ENCODE data around the gene IP6K1. TPM values are rescaled to one million over a fixed set of nuclear protein-coding genes. Genes with fewer than 3 reads are reported as not detected.

Gene IP6K1
- total RNA-seq, 1 donor from 2014 or later = 46.4 TPM

- Mint-ChIP-seq H3K27me3 (ENCODE audit: low read depth) (no peaks in the 10 kb centered on the region), H3K27ac (no peak overlapping the region), H3K4me3 (no peak overlapping the region), H3K36me3 (peaks cover 16% of the 10 kb centered on the region), H3K4me1 (peaks cover 7% of the 10 kb centered on the region), H3K9me3 (no peaks in the 10 kb centered on the region)
- no peak for DNase-seq (ENCODE audit: low spot score in 2 of 2, unreplicated experiment in 2 of 2)
- no peak for TF ChIP-seq CTCF (IDR thresholded peaks at IDR 0.05; ENCODE audit: unreplicated experiment)
Observed at GRCh38 chr3:49727924-49728361, 58.4 kb downstream of the IP6K1 start.

GRCh38 chr3:49727154-49727923, 59.0 kb downstream of the IP6K1 start:
- Mint-ChIP-seq H3K36me3 (peaks cover 10% of the 10 kb centered on the region), H3K27ac (no peak overlapping the region), H3K27me3 (ENCODE audit: low read depth) (no peaks in the 10 kb centered on the region), H3K9me3 (no peaks in the 10 kb centered on the region), H3K4me1 (peaks cover 13% of the 10 kb centered on the region), H3K4me3 (no peak overlapping the region)
- TF ChIP-seq CTCF (IDR thresholded peaks at IDR 0.05; ENCODE audit: unreplicated experiment) = no peak
- no peak for DNase-seq (ENCODE audit: low spot score in 2 of 2, unreplicated experiment in 2 of 2)

- peaks cover 13% of the 10 kb centered on the region for H3K4me1 Mint-ChIP-seq
- H3K9me3 Mint-ChIP-seq = no peaks in the 10 kb centered on the region
- no peaks in the 10 kb centered on the region for H3K27me3 Mint-ChIP-seq (ENCODE audit: low read depth)
- H3K27ac Mint-ChIP-seq = no peak overlapping the region
- DNase-seq (ENCODE audit: low spot score in 2 of 2, unreplicated experiment in 2 of 2) = no peak
- no peak overlapping the region for H3K4me3 Mint-ChIP-seq
- peaks cover 6% of the 10 kb centered on the region for H3K36me3 Mint-ChIP-seq
- TF ChIP-seq CTCF (IDR thresholded peaks at IDR 0.05; ENCODE audit: unreplicated experiment) = no peak
Observed at GRCh38 chr3:49725906-49726681, 60.2 kb downstream of the IP6K1 start.

GRCh38 chr3:49724586-49724985, 61.8 kb downstream of the IP6K1 start:
- Mint-ChIP-seq H3K27ac (peak overlapping the region; percentile 100), H3K4me1 (peaks cover 17% of the 10 kb centered on the region), H3K27me3 (ENCODE audit: low read depth) (no peaks in the 10 kb centered on the region), H3K4me3 (peak overlapping the region; percentile 95), H3K36me3 (peaks cover 2% of the 10 kb centered on the region), H3K9me3 (no peaks in the 10 kb centered on the region)
- no peak for DNase-seq (ENCODE audit: low spot score in 2 of 2, unreplicated experiment in 2 of 2)
- TF ChIP-seq CTCF (IDR thresholded peaks at IDR 0.05; ENCODE audit: unreplicated experiment) = no peak

- Mint-ChIP-seq H3K4me1 (peaks cover 21% of the 10 kb centered on the region), H3K36me3 (no peaks in the 10 kb centered on the region), H3K4me3 (peak within 1 kb of the TSS; percentile 95), H3K9me3 (no peaks in the 10 kb centered on the region), H3K27ac (peak within 1 kb of the TSS; percentile 100), H3K27me3 (ENCODE audit: low read depth) (no peaks in the 10 kb centered on the region)
- peak; percentile 89 to 92 for DNase-seq (ENCODE audit: low spot score in 2 of 2, unreplicated experiment in 2 of 2)
- no peak for TF ChIP-seq CTCF (IDR thresholded peaks at IDR 0.05; ENCODE audit: unreplicated experiment)
Observed at GRCh38 chr3:49723628-49724551, 62.5 kb downstream of the IP6K1 start, which contains the start of gene GMPPB. Gene GMPPB (minus strand): TSS chr3:49723951. CDS start chr3:49723726, 225 bp downstream.

All from mesothelial cell of epicardium (in vitro differentiated cells).